GM18870 (cell line): ENCODE results near the gene SH3BP4.

Experiments
- ATAC-seq: cut with Tn5 transposase; IDR thresholded peaks from one replicate; pipeline ENCODE4 v1.9.1; 2021; ENCODE audit warnings: moderate library complexity; ENCODE audit not compliant: unreplicated experiment

Gene SH3BP4

GRCh38 chr2:234940527-234940926, 11.3 kb upstream of the SH3BP4 start:
- ATAC-seq, result no peak

DNA sequence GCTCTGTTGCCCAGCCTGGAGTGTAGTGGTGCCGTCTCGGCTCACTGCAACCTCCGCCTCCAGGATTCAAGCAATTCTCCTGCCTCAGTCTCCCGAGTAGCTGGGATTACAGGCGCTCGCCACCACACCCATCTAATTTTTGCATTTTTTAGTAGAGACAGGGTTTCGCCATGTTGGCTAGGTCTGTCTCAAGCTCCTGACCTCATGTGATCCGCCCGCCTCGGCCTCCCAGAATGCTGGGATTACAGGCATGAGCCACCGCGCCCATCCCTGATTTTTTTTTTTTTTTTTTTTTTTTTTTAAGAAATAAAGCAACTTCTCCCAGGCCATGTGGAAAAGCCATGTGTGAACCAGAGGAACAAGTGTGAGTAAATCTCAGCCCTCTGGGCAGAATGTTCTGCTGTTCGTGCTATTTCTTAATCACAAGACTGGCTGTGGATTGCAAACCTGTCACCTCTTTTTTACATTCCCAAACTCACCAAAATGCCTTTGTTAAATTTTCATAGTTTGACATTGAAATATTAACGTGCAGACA, 6.4 kb upstream of the SH3BP4 start:
- ATAC-seq, result no peak

- ATAC-seq, result no peak
Measured at GRCh38 chr2:234947556-234947955, 4.3 kb upstream of the SH3BP4 start.

- ATAC-seq, result no peak
Measured at GRCh38 chr2:234949762-234950434, 1.9 kb upstream of the SH3BP4 start.

GRCh38 chr2:234950435-234950729, 1.4 kb upstream of the SH3BP4 start:
- ATAC-seq, result no peak

GRCh38 chr2:234950730-234951663, 820 bp upstream of the SH3BP4 start:
- ATAC-seq, result no peak

DNA sequence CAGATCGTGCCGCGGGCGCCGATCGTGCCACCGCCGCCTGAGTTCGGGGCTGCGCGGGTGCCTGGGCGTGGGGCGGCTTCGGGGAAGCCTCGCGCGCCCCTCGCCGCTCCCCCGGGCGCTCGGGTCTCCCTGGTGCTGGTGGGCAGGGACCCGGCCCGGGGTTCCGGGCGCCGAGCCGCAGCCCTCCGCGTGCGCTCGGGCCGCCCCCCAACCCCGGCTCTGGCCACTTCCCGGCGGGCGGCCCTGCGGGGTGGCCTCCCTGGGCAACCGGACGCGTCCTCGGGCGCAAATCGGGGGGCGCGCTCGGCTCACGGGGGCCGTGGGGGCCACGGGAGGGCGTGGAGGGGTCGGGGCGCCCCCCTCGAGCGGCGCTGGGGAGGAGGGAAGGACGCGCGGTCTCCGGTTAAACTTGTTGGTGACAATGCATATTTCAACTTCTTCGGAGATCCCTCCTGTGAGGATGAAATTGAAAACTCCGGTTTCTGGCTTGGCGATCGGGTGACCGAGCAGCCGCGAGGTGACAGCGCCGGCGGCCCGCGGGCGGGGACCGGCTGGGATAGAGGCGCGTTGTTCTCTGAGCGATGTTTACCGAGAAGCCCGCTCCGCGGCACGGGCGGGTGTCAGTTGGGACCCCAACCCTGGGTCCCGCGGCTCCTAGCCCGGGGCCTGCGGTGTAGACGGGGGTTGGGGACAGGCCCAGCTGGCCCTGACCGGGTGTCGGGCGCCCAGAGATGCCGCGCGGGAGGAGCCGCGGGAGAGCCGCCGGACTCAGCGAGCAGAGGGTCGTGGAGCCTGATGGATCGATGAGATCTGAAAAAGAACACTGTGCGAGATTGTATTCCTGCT, 676 bp downstream of the SH3BP4 start:
- ATAC-seq, result no peak

- no peak for ATAC-seq
Measured at GRCh38 chr2:234953116-234954031, 1.6 kb downstream of the SH3BP4 start.

- ATAC-seq, result no peak
Measured at GRCh38 chr2:234954551-234954992, 2.8 kb downstream of the SH3BP4 start.

DNA sequence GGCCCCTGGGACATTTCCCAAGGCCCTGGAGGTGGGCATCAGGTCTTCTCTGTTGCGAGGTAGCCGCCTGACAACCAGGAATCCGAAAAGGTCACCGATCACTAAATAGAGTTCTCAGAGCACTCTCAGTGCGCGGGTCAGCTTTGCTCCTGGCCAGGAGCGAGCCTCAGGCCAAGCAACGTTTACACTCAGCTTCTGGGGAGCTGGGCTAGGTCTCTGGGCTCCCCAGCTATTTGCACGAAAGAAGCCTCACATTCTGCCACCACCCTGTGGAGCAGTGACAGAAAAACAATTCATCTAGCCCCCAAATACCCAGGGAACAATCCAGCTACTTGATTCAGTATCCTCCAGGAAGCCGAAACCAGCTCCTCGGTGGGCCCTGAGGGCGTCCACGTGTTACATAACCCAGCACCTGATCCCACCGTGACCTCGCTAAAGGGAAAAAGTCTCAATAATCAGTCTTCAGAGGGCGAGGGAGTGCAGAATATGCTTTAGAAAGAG, 3.3 kb downstream of the SH3BP4 start:
- ATAC-seq, result no peak

- ATAC-seq, result no peak
Measured at GRCh38 chr2:234955971-234956509, 4.2 kb downstream of the SH3BP4 start.

DNA sequence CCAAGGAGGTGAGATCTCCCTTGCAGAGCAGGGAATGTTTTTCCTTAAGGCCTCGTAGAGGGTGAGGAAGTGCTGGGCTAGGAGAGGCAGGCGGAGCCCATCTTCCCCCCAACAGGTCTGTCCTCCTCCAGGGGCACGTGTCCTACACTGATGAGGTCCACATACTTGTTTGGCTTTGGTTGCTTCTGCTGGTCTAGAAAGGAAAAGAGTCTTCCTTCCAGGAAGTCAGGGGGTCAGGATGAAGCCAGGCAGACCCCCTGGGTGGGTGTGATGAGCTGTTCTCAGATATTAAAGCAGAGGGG, 6.0 kb downstream of the SH3BP4 start:
- ATAC-seq, result no peak

DNA sequence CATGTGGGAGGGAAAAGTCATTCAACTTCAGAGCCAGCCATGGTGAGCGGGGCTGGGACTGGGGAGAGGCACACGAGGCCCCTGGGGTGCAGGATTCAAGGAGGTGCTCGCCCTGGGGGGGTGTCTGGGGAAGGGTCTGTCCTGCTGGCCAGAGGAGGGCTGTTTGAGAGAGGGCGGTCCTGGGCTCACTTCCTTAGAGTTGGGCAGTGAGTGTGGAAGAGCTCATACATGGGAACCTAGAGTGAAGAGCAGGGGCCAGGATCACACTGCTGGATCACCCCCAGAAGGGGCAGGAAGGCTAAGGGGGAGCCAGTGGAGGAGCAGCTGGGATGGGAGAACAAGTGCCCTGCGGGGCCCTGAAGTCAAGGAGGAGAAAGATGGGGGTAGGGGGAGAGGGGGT, 6.5 kb downstream of the SH3BP4 start:
- no peak for ATAC-seq

- ATAC-seq, result no peak
Measured at GRCh38 chr2:234958746-234959395, 7.1 kb downstream of the SH3BP4 start.

- ATAC-seq, result no peak
Measured at GRCh38 chr2:234960175-234961088, 8.6 kb downstream of the SH3BP4 start.

GRCh38 chr2:234961784-234962183, 10.0 kb downstream of the SH3BP4 start:
- no peak for ATAC-seq

DNA sequence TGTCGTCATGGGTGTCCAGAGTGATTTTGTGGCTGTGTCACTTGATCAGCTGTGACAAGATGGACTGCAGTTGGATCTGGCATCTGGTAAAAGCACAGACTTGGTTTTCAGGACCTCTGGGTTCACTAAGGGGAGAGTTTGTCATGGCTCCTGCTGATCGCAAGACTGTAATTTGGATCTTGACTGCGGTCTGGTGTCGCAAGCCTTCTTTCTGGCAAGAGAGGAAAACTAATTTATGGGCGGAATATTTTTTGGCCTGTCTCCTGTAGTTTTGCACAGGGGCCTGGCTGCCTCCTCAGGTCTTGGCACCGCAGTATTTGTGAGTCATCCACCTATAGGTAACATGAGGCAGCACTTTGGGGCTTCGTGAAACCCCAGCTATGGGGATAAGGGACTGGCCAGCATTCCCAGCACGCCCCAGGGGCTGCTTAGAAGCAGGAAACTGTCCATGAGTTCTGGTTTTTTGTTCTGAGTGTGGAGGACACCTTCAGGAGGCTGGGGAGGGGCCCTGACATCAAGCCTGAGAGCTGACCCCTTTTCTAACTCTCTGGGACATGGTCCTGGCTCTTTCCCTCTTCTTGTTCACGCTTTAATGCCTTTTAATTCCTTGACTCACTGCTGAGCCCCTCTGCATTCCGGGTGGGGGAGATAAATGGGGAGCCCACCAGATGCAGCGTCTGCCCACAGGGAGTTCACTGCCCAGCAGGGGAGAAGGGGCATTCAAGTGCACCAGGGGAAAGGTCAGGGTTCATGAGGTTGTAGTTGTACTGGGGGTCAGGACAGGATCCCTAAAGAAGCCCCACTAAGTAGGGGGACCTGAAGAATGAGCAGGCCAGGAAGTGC, 12.2 kb downstream of the SH3BP4 start:
- no peak for ATAC-seq
